GM10248 (cell line): ENCODE measurements around the gene STON2.

Source experiments
- CTCF ChIA-PET: fragments of 300-600 bp; sonication (Branson Sonifier 250); formaldehyde crosslinking; extraction: SDS; loops from one replicate; lab custom pipeline; 2021; ENCODE audit warnings: antibody characterized with exemption; lab: Yijun Ruan, JAX
- POLR2A ChIA-PET: fragments of 350-650 bp; sonication (Branson Sonifier 250); formaldehyde crosslinking; extraction: SDS; loops from one replicate; lab custom pipeline; 2020; ENCODE audit warnings: antibody characterized with exemption; lab: Yijun Ruan, JAX
- DNase-seq: peaks from one replicate; pipeline ENCODE4 v3.0.0; 2012; ENCODE audit errors: extremely low spot score
- TF ChIP-seq, protein P1 (sequence below): IDR thresholded peaks from 2 replicates; pipeline ENCODE4 v1.5.1; 2012; ENCODE audit warnings: mild to moderate bottlenecking, low read depth; ENCODE audit errors: extremely low read depth, missing control alignments, control extremely low read depth

The STON2 gene

DNA sequence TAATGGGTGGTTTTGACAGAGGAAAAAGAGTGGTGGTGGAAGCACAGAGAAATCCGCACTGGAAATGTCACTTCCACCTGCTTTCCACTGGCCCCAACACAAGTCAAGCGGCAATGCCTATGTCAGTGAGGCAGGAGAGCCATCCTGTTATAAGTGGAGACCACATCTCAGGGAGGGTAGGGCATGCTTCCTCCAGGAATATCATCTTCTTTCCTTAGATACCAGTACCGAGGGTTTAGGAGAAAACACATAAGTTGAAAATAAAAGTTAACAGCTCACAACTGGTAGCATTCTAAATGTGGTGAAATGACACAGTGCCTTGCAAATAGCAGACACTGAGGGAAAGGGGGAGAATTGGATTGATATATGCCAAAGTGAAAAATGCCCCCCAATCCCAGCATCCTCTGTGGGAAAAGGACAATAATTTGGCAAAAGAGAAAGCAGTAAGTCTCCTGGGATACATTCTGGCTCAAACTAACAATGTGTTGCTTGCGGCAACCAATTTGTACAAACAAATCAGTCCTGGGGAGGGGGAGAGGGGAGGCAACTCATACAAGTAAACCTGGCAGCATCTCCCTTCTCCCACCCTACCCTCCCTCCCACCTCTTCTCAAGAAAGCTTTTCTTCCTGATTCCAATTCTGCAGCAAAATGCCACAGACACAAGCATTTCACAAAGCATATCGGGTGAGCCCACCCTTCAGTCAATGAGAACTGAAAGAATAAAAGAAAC, 57.1 kb downstream of the STON2 start:
- TF ChIP-seq, protein P1, sequence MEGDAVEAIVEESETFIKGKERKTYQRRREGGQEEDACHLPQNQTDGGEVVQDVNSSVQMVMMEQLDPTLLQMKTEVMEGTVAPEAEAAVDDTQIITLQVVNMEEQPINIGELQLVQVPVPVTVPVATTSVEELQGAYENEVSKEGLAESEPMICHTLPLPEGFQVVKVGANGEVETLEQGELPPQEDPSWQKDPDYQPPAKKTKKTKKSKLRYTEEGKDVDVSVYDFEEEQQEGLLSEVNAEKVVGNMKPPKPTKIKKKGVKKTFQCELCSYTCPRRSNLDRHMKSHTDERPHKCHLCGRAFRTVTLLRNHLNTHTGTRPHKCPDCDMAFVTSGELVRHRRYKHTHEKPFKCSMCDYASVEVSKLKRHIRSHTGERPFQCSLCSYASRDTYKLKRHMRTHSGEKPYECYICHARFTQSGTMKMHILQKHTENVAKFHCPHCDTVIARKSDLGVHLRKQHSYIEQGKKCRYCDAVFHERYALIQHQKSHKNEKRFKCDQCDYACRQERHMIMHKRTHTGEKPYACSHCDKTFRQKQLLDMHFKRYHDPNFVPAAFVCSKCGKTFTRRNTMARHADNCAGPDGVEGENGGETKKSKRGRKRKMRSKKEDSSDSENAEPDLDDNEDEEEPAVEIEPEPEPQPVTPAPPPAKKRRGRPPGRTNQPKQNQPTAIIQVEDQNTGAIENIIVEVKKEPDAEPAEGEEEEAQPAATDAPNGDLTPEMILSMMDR = no peak
- POLR2A ChIA-PET = no interaction called here
- CTCF ChIA-PET = interaction anchor here (1.1 to 1.6 kb wide), 3 partner anchors 12 to 80 kb away, joined by 3 to 5 read pairs (median 3); no protein-coding TSS in a partner anchor
- DNase-seq = no peak

DNA sequence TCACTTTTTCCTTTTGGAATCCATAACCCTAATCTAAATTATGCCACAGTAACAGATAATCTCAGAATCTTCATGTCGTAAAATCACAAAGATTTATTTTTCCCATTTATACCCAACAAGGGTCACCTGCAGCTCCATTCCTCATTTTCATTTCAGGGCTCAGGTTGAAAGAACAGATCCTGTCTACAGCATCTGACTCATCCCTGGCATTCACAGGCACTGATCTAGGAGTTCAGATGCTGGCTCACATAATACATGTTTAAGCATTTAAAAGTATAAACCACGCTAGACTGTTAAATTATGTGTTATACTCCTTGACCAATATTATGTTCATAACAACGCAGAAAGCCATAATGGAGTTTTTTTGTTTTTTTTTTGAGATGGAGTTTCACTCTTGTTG, 58.3 kb downstream of the STON2 start:
- TF ChIP-seq, protein P1 = no peak
- CTCF ChIA-PET = interaction anchor here (0.9 kb wide), 1 partner anchor 11 kb away, joined by 3 read pairs; no protein-coding TSS in a partner anchor
- POLR2A ChIA-PET = no interaction called here
- DNase-seq = no peak

DNA sequence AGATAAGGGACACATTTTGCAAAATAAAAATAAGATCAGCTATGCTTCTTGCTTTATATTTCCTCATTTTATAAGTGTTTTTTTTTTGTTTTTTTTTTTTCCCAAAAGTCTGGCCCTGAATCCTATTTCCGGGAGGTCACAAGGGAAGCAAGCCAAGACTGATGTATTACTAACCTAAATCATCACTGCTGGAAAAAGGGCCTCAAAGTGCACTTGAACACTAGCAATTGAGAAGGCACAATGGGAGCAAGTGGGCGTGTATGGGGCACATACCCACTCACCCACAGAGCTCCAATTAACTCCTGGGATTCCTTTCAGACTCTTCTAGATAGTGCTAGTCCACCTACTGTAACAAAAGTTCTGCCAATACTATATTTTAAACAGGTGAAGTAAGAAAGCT, 58.8 kb downstream of the STON2 start:
- ChIA-PET CTCF (no interaction called here), POLR2A (no interaction called here)
- TF ChIP-seq, protein P1 = no peak
- DNase-seq = no peak

DNA sequence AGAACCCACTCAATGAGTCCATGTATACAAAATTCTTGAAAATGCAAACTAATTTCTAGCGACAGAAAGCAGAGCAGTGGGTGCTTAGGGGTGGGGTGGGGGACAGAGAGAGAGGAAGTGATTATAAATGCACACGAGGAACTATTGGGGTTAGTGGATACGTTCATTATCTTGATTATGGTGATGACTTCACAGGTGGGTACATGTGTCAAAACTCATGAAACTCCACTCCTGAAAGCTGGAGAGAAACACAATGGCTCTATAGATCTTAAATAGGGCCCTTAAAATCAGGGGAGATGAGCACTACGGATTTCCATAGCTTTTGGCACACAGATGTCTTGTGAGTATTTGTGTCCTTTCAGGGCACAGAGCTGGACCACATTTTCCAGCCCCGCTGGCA, 59.9 kb downstream of the STON2 start:
- TF ChIP-seq, protein P1 = no peak
- ChIA-PET POLR2A (no interaction called here), CTCF (interaction anchor here (1.0 kb wide), 1 partner anchor 112 kb away, joined by 3 read pairs; no protein-coding TSS in a partner anchor)
- DNase-seq = no peak

DNA sequence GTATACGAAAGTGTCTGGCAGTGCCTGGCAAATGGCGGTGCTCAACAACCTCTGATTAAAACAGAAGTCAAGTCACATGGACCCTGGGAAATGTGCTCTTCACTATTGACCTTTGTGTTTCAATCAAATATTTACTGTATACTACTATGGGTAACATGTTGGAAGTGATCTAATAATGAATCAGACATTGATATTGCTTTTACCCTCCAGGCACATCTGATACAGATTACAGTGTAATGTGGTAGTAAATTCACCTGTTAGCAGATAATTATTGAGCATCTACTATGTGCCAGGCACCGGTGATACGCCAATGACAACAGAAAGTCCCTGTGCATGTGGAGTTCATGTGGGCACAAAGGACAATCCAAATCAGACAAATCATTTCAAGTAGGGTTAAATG, 63.1 kb downstream of the STON2 start:
- CTCF ChIA-PET = no interaction called here
- TF ChIP-seq, protein P1 = no peak
- POLR2A ChIA-PET = no interaction called here
- DNase-seq = no peak

DNA sequence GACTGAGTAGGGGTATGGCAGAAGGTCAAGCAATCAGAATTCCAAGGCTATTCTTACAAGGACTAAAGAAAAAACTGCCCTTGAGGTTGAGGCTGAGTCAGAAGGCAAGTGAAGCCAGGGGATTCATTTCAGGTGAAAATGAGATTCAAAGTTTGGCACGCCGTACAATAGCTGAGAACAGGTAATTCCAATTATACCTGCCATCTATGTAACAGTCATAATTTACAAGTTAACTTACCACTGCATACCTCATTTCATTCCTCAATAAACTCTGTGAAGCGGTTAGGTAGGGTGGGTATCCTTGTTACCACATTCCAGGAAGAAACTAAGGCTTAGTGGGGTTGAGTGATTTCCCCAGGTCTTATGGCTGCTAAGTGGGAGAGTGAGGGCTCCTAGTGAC, 64.1 kb downstream of the STON2 start:
- CTCF ChIA-PET = no interaction called here
- POLR2A ChIA-PET = no interaction called here
- TF ChIP-seq, protein P1 = no peak
- no peak for DNase-seq
